Stimulated activated CD8-positive, alpha-beta memory T cell treated with anti-CD3 and anti-CD28 coated beads, Interleukin-15, amount 100 ng/mL, for 1 hour (primary cell): ENCODE measurements around the gene FARP1.

Experiments
- DNase-seq: peaks from one replicate; pipeline ENCODE4 v3.0.0-alpha.2; 2020; ENCODE audit warnings: low read depth

Gene FARP1

GRCh38 chr13:98480915-98481877 lies 338.3 kb downstream of the FARP1 start:
- DNase-seq = no peak

GRCh38 chr13:98482476-98483444 lies 339.9 kb downstream of the FARP1 start:
- DNase-seq = no peak

- DNase-seq = no peak
Measured at GRCh38 chr13:98483601-98484288, 340.9 kb downstream of the FARP1 start.

GRCh38 chr13:98484289-98485219 lies 341.7 kb downstream of the FARP1 start:
- peak; percentile 9 for DNase-seq

GRCh38 chr13:98485561-98485960 lies 342.7 kb downstream of the FARP1 start:
- no peak for DNase-seq

GRCh38 chr13:98486412-98486811 lies 343.5 kb downstream of the FARP1 start:
- no peak for DNase-seq

GRCh38 chr13:98487016-98487415 lies 344.1 kb downstream of the FARP1 start:
- DNase-seq = no peak

GRCh38 chr13:98487522-98487921 lies 344.6 kb downstream of the FARP1 start:
- DNase-seq = no peak

- DNase-seq = no peak
Measured at GRCh38 chr13:98488736-98489135, 345.8 kb downstream of the FARP1 start.

GRCh38 chr13:98489446-98490194 lies 346.7 kb downstream of the FARP1 start:
- no peak for DNase-seq

GRCh38 chr13:98490195-98490836 lies 347.4 kb downstream of the FARP1 start:
- DNase-seq = no peak

- DNase-seq = no peak
Measured at GRCh38 chr13:98490866-98491265, 348.0 kb downstream of the FARP1 start.

- DNase-seq = no peak
Measured at GRCh38 chr13:98492335-98493041, 349.6 kb downstream of the FARP1 start.

GRCh38 chr13:98493042-98493712 lies 350.3 kb downstream of the FARP1 start:
- DNase-seq = no peak

GRCh38 chr13:98494769-98495168 lies 351.9 kb downstream of the FARP1 start:
- DNase-seq = no peak

- no peak for DNase-seq
Measured at GRCh38 chr13:98495627-98496478, 353.0 kb downstream of the FARP1 start.

- DNase-seq = no peak
Measured at GRCh38 chr13:98496479-98496791, 353.5 kb downstream of the FARP1 start.

GRCh38 chr13:98496966-98497365 lies 354.1 kb downstream of the FARP1 start:
- DNase-seq = no peak
